ENCODE measurements around the gene LSM3.

Gene LSM3

GRCh38 chr3:14214764-14215163, 36.1 kb downstream of the LSM3 start:
- Histone ChIP-seq H3K4me3 (no peak overlapping the region), H3K36me3 (no peaks in the 10 kb centered on the region), H3K9me3 (no peaks in the 10 kb centered on the region), H3K27ac (no peak overlapping the region), H3K27me3 (no peaks in the 10 kb centered on the region), H3K4me1 (no peaks in the 10 kb centered on the region)
- intact Hi-C loops (cut with DNase I; ENCODE audit: low total_unique reads): no loop called here
- no peak for DNase-seq
- TF ChIP-seq CTCF (IDR thresholded peaks at IDR 0.05): no peak

- Histone ChIP-seq H3K27me3 (no peaks in the 10 kb centered on the region), H3K9me3 (peaks cover 0 to 8% (median 0%) of the 10 kb centered on the region in 3 donors), H3K4me3 (peak overlapping the region in 1 of 2 donors; percentile 11), H3K4me1 (no peaks in the 10 kb centered on the region), H3K36me3 (no peaks in the 10 kb centered on the region), H3K27ac (no peak overlapping the region)
- intact Hi-C loops (cut with DNase I; ENCODE audit: low total_unique reads): no loop called here
- no peak for DNase-seq
- no peak for TF ChIP-seq CTCF (IDR thresholded peaks at IDR 0.05)
These were observed 37.8 kb downstream of the LSM3 start for GRCh38 chr3:14216257-14217048.

GRCh38 chr3:14218355-14218754, 39.7 kb downstream of the LSM3 start:
- H3K9me3 ChIP-seq: peaks cover 0 to 15% (median 0%) of the 10 kb centered on the region in 3 donors
- TF ChIP-seq CTCF (IDR thresholded peaks at IDR 0.05): no peak
- H3K27ac ChIP-seq: no peak overlapping the region
- no peak for DNase-seq
- intact Hi-C loops (cut with DNase I; ENCODE audit: low total_unique reads): no loop called here
- no peaks in the 10 kb centered on the region for H3K27me3 ChIP-seq
- no peak overlapping the region for H3K4me3 ChIP-seq
- H3K36me3 ChIP-seq: no peaks in the 10 kb centered on the region
- H3K4me1 ChIP-seq: no peaks in the 10 kb centered on the region

- H3K4me1 ChIP-seq: no peaks in the 10 kb centered on the region
- H3K9me3 ChIP-seq: peaks cover 0 to 15% (median 0%) of the 10 kb centered on the region in 3 donors
- H3K27ac ChIP-seq: no peak overlapping the region
- H3K27me3 ChIP-seq: peaks cover 0 to 6% of the 10 kb centered on the region in 2 donors
- H3K36me3 ChIP-seq: no peaks in the 10 kb centered on the region
- no peak overlapping the region for H3K4me3 ChIP-seq
- intact Hi-C loops (cut with DNase I; ENCODE audit: low total_unique reads): no loop called here
- no peak for TF ChIP-seq CTCF (IDR thresholded peaks at IDR 0.05)
- no peak for DNase-seq
These were observed 42.3 kb downstream of the LSM3 start for GRCh38 chr3:14220933-14221332.

GRCh38 chr3:14221902-14222301, 43.3 kb downstream of the LSM3 start:
- intact Hi-C loops (cut with DNase I; ENCODE audit: low total_unique reads): no loop called here
- Histone ChIP-seq H3K4me1 (no peaks in the 10 kb centered on the region), H3K27me3 (peaks cover 0 to 6% of the 10 kb centered on the region in 2 donors), H3K9me3 (peaks cover 0 to 15% (median 0%) of the 10 kb centered on the region in 3 donors), H3K27ac (no peak overlapping the region), H3K4me3 (no peak overlapping the region), H3K36me3 (no peaks in the 10 kb centered on the region)
- no peak for DNase-seq
- no peak for TF ChIP-seq CTCF (IDR thresholded peaks at IDR 0.05)
